Kidney glomerular epithelial cell (primary cell): ENCODE results near the gene ZNF506.
"Not testable (repeated sequence)": the region's sequence is repeated elsewhere in the genome, so short reads cannot be mapped to it uniquely, and the experiment has no call there.

Experiments
- DNase-seq: peaks from one replicate; lab custom pipeline; 2025; lab: John Stamatoyannopoulos, UW

The ZNF506 gene

GRCh38 chr19:19744641-19745040 is 76.9 kb downstream of the ZNF506 start:
- DNase-seq = no peak

GRCh38 chr19:19743921-19744320 is 77.6 kb downstream of the ZNF506 start:
- DNase-seq = not testable (repeated sequence)

GRCh38 chr19:19743176-19743575 is 78.4 kb downstream of the ZNF506 start:
- no peak for DNase-seq

GRCh38 chr19:19742773-19743172 is 78.8 kb downstream of the ZNF506 start:
- no peak for DNase-seq
